GM18498 (cell line): ENCODE results near the gene RSAD2.
"Not testable (repeated sequence)": the region's sequence is repeated elsewhere in the genome, so short reads cannot be mapped to it uniquely, and the experiment has no call there.

Experiments
- ATAC-seq: cut with Tn5 transposase; IDR thresholded peaks from one replicate; pipeline ENCODE4 v1.9.1; 2021; ENCODE audit warnings: mild to moderate bottlenecking, moderate library complexity; ENCODE audit not compliant: unreplicated experiment

Gene RSAD2

GRCh38 chr2:6896930-6897759, 19.6 kb downstream of the RSAD2 start:
- ATAC-seq: no peak

GRCh38 chr2:6902581-6902980, 25.0 kb downstream of the RSAD2 start:
- not testable (repeated sequence) for ATAC-seq

- ATAC-seq: no peak
These were observed 28.1 kb downstream of the RSAD2 start for GRCh38 chr2:6905668-6906067.

GRCh38 chr2:6906165-6906741, 28.7 kb downstream of the RSAD2 start:
- no peak for ATAC-seq

GRCh38 chr2:6908291-6908690, 30.7 kb downstream of the RSAD2 start:
- ATAC-seq: no peak

DNA sequence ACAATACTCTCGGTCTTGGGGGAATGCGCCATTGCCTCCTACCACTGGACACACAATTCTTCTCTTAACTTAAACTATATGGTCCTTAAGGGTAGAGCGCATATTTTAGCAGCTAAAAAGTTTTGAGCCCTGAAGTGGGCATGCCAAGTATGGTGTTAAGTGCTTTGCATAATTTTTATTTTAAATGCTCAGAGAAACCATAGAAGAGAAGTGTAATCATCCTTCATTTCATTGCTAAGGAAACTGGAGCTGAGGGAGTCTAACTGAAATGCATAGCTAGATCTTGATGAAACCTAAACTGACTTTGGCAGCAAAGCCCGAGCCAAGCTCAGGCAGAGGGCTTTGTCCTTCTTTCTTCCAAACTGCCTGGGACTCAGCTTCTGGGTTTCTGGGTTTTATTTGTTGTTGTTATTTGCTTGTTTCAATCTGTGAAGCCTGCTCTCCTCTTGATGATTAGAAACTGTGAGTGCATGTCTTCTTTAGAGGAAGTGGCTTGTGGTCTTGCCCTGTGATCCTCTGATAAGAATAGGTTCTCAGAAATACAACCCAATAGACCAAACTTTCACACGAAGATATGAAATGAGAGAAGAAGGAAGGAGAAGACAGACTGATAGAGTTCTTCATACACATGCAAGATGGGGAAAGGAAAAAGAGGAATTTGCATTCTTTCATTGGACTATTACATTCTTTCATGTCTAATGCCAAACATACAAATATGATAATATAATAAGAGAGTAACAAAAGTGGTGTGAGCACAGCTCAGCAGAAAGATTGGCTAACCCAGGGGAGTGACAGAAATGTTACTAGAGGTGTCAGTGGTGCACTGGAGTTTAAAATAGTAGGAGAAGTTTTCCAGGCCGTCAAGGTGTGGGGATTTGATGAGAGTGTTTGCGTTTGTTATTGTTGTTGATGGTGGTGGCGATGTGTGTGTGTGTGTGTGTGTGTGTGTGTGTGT, 32.1 kb downstream of the RSAD2 start:
- peak; percentile 99 for ATAC-seq

GRCh38 chr2:6911721-6912120, 34.1 kb downstream of the RSAD2 start:
- ATAC-seq: no peak

GRCh38 chr2:6913415-6914157, 36.0 kb downstream of the RSAD2 start:
- no peak for ATAC-seq

DNA sequence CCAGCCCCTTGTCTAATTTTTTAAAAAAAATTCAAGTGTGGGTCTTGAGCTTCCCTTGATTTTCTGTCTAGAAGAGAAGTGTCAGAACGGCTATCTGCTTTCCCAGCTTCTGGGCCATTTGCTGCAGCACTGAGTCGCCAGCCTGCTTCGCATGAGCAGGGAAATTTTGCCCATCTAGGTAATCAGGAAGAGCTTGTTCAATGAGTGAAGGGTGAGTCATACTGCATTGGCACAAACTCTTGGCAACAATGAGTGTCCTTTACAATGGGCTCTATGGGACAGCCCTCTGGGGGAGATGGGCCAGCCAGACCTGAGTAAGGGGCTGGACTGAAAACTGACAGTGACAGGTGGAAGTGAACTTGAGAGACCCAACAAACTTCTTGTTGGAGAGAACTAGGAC, 37.3 kb downstream of the RSAD2 start:
- no peak for ATAC-seq

DNA sequence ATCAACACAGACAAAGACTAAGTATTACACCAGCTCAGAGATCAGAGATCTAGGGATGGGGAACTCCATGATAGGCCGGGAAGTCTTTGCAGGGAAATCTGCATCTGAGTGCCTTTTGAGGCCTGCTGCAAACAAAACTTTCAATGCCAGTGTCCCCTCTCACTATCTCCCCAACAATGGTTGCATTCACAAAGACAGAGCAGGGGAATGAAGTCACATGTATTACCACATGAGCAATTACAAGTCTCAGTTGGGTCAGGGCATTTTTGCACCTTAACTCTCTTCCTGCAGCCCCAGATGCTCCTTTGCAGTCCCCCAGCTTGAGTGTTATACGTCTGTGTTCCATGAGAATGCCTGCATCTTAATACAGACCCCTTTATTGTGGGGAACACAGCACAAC, 37.8 kb downstream of the RSAD2 start:
- ATAC-seq: no peak

- ATAC-seq: no peak
These were observed 38.6 kb downstream of the RSAD2 start for GRCh38 chr2:6916224-6916623.

DNA sequence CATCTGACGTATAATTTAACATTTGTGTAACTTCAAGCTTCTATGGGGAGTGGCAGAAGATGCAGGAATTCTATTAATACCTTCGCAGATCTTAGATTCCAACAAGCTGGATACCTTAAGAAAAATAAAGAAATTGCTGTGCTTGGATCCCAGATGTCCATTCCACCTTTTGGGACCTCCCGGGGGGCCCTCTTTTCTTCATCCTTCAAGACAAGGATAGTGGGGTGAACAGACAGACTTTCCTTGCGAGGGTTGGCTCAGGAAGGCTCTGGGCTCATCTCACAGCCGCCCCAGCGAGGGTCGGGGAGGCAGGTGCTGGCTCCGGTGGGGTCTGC, 39.1 kb downstream of the RSAD2 start:
- no peak for ATAC-seq

DNA sequence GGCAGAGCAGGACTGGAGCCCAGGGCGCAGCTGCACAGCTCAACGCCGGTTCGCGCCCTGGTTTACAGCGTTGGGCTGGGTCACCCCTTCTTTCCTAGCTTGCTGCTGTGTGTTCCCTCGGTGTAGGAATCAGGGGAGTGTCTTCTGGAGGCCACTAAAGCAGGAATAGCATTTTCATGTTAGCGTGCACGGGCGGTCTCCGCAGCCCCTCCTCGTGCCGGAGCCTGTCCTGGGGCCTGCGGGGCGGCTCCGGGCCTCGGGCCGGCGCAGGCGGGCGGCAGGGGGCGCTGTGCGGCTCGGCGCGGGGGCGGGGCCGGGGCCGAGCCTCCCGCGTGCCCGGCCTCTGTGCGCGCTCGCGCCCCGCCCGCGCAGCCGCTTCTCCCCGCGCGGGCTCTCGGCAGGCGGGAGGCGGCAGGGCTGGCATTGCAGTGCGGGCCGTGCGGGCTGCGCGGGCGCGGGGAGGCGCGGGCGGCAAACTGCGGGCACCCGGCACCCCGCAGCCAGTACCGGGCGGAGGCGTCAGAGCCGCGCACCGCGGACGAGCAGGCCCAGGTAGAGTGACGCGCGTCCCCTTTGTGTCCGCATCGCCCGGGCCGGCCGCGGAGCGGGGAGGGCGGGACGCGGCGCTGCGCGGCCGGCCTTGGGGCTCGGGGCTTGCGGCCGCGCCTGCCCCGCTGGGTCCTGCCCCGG, 39.6 kb downstream of the RSAD2 start, which contains the start of gene RNF144A:
Gene RNF144A (plus strand): TSS at position 342 of the 690 bp plus-strand sequence. CDS start 79,515 bp downstream, outside the sequence.
- peak; percentile 89 for ATAC-seq

GRCh38 chr2:6917761-6918421, 40.3 kb downstream of the RSAD2 start:
- ATAC-seq: peak; percentile 45

GRCh38 chr2:6919901-6920742, 42.5 kb downstream of the RSAD2 start:
- no peak for ATAC-seq

GRCh38 chr2:6920743-6921064, 43.1 kb downstream of the RSAD2 start:
- ATAC-seq: no peak

- ATAC-seq: no peak
These were observed 43.8 kb downstream of the RSAD2 start for GRCh38 chr2:6921321-6921922.

DNA sequence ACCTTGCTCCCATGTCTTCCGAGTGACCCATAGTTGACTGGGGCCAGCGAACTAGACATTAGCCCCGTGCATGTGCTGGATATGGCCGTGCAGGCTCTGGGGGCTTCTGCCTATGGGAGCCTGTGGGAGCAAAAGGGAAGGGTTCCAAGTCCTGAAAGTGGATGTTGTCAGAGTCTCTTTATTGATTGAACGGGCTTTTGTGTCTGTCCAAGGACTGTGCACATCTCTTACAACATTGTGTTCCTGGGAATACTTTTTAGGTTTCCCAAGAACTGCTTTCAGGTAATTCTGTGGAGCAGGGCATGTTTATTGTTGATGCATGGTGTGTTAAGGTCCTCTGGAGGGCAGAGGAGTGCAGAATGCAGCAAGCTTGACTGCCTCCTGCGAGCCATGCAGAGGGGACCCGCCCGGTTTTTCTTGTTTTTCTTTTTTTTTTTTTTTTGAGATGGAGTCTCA, 44.7 kb downstream of the RSAD2 start:
- ATAC-seq: peak; percentile 28
